Prostate gland (tissue), 2 donors: ENCODE measurements around the gene PABPN1L. TPM values are rescaled to one million over a fixed set of nuclear protein-coding genes. Genes with fewer than 3 reads are reported as not detected.
A peak's percentile ranks its signal among the peaks of the same experiment; 100 is the strongest.

Experiments used
- DNase-seq: peaks from one replicate; pipeline ENCODE4 v3.0.0-alpha.2; 2019; ENCODE audit warnings: low spot score
- H3K27ac ChIP-seq, 2 donors: fragments of 200-600 bp; sonication (generic); 2 replicates each; pipeline ENCODE4 v1.5.1; 2017 to 2019
- H3K27me3 ChIP-seq: fragments of 200-600 bp; sonication (generic); replicated peaks from 2 replicates; pipeline ENCODE4 v1.5.1; 2019; ENCODE audit not compliant: insufficient read depth
- H3K36me3 ChIP-seq, 2 donors: fragments of 200-600 bp; sonication (generic); 1 replicate in 1 of 2; 2 replicates in 1 of 2; pipeline versions ENCODE4 v1.5.1 to v1.8.1; 2017 to 2019
- H3K4me1 ChIP-seq: fragments of 200-600 bp; sonication (generic); replicated peaks from 2 replicates; pipeline ENCODE4 v1.5.1; 2019
- H3K4me3 ChIP-seq, 2 donors: fragments of 200-600 bp; sonication (generic); 2 replicates each; pipeline ENCODE4 v1.5.1; 2017 to 2019
- H3K9me3 ChIP-seq: fragments of 200-600 bp; sonication (generic); 2 replicates; pipeline ENCODE4 v1.5.1; 2017
- CTCF ChIP-seq, 4 experiments: fragments of 200-600 bp in 2 of 4; fragments of 450-650 bp in 2 of 4; sonication (generic) in 2 of 4; IDR thresholded peaks; 1 replicate in 3 of 4; 2 replicates in 1 of 4; pipeline ENCODE4 v1.5.1; 2016 to 2019; ENCODE audit warnings: antibody characterized with exemption in 4 of 4, mild to moderate bottlenecking in 2 of 4, moderate library complexity in 2 of 4
- POLR2A ChIP-seq: fragments of 450-650 bp; IDR thresholded peaks from one replicate; pipeline ENCODE4 v1.6.1; 2016; ENCODE audit warnings: antibody characterized with exemption, mild to moderate bottlenecking
- POLR2AphosphoS5 ChIP-seq: sonication (generic); formaldehyde crosslinking; IDR thresholded peaks from one replicate; pipeline ENCODE4 v1.6.1; 2017; ENCODE audit warnings: antibody characterized with exemption
- WGBS: methylation state at CpG from one replicate; pipeline ENCODE4 v1.1.5; 2018; 5-methylcytosine and 5-hydroxymethylcytosine counted together
- intact Hi-C: fragments of 100-400 bp; cut with DNase I; formaldehyde crosslinking; loops from one replicate; pipeline ENCODE4 v1.14.2; 2022
- total RNA-seq, 2 donors: library from RNA; depleted of rRNA; stranded (reverse); fragments of >200 nt; gene quantifications; one replicate each; pipeline ENCODE4 v1.1.0, GENCODE V29; 2016

The PABPN1L gene
- total RNA-seq, 2 donors from 2014 or later = 4.1 TPM; not detected in 1

- DNase-seq = no peak
- Histone ChIP-seq H3K9me3 (no peaks in the 10 kb centered on the region), H3K4me3 (no peak overlapping the region), H3K27ac (no peak overlapping the region), H3K4me1 (no peaks in the 10 kb centered on the region), H3K36me3 (no peaks in the 10 kb centered on the region), H3K27me3 (no peaks in the 10 kb centered on the region)
- TF ChIP-seq POLR2AphosphoS5 (no peak), CTCF (IDR thresholded peaks at IDR 0.05) (no peak)
- intact Hi-C loops = no loop called here
- 87% methylated on average over 27 of the region's 27 CpGs for WGBS
These were observed 15.4 kb upstream of the PABPN1L start for GRCh38 chr16:88881675-88882357.

GRCh38 chr16:88881007-88881615 lies 14.7 kb upstream of the PABPN1L start:
- TF ChIP-seq POLR2AphosphoS5 (no peak), POLR2A (no peak), CTCF (IDR thresholded peaks at IDR 0.05) (no peak)
- 55% methylated on average over 22 of the region's 46 CpGs for WGBS
- intact Hi-C loops = no loop called here
- Histone ChIP-seq H3K27ac (peak overlapping the region in 1 of 2 donors; percentile 36), H3K9me3 (no peaks in the 10 kb centered on the region), H3K36me3 (no peaks in the 10 kb centered on the region), H3K4me3 (no peak overlapping the region), H3K27me3 (no peaks in the 10 kb centered on the region), H3K4me1 (no peaks in the 10 kb centered on the region)
- DNase-seq = peak; percentile 26

GRCh38 chr16:88880226-88881006 lies 14.0 kb upstream of the PABPN1L start:
- H3K9me3 ChIP-seq = no peaks in the 10 kb centered on the region
- H3K36me3 ChIP-seq = no peaks in the 10 kb centered on the region
- H3K4me3 ChIP-seq = no peak overlapping the region
- H3K27ac ChIP-seq = peak overlapping the region in 1 of 2 donors; percentile 36
- no peaks in the 10 kb centered on the region for H3K4me1 ChIP-seq
- H3K27me3 ChIP-seq = no peaks in the 10 kb centered on the region
- 78% methylated on average over 36 of the region's 36 CpGs for WGBS
- intact Hi-C loops = no loop called here
- TF ChIP-seq CTCF (IDR thresholded peaks at IDR 0.05) (no peak), POLR2AphosphoS5 (no peak), POLR2A (no peak)
- no peak for DNase-seq

- Histone ChIP-seq H3K27me3 (no peaks in the 10 kb centered on the region), H3K9me3 (no peaks in the 10 kb centered on the region), H3K36me3 (no peaks in the 10 kb centered on the region), H3K27ac (no peak overlapping the region), H3K4me3 (no peak overlapping the region), H3K4me1 (no peaks in the 10 kb centered on the region)
- no peak for DNase-seq
- TF ChIP-seq POLR2AphosphoS5 (no peak), POLR2A (no peak), CTCF (IDR thresholded peaks at IDR 0.05) (no peak)
- WGBS = 57% methylated on average over 11 of the region's 11 CpGs
- intact Hi-C loops = no loop called here
These were observed 13.3 kb upstream of the PABPN1L start for GRCh38 chr16:88879788-88880055.
